Epithelial cell of prostate (primary cell): ENCODE results near the gene GOLGA1.
"Not testable (repeated sequence)": the region's sequence is repeated elsewhere in the genome, so short reads cannot be mapped to it uniquely, and the experiment has no call there.

Source experiments
- DNase-seq: peaks from one replicate; pipeline ENCODE4 v3.0.0-alpha.2; 2011; ENCODE audit warnings: low read depth, low spot score
- H3K27ac ChIP-seq: fragments of 450-650 bp; 2 replicates; pipeline ENCODE4 v1.5.1; 2017; ENCODE audit warnings: mild to moderate bottlenecking

Gene GOLGA1

DNA sequence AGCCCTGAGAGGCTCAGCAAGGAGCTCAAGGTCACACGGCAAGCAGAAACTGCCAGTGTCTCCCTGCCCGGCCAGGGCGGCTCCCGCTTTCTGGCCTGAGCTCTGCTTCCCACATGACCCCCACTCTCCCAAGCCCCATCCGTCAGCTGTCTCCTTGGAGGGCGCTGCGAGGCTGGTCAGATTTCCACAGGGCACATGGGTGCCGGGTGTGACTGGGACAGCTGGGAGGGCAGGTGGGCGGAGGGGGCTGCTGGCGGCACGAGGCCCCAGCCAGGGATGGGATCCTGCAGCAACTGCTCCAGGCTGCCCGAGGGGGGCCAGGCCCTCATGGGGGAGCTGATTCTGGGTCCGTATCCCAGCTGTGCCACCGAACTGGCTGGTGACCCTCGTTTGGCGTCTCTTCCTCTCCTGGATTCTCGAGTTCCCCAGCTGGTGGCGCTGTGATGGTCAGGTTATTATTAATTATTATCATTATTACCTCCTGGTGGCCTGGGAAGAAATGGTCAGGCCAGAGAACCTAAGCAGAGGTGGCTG is 100.5 kb downstream of the GOLGA1 start:
- H3K27ac ChIP-seq = no peak overlapping the region
- DNase-seq = no peak

DNA sequence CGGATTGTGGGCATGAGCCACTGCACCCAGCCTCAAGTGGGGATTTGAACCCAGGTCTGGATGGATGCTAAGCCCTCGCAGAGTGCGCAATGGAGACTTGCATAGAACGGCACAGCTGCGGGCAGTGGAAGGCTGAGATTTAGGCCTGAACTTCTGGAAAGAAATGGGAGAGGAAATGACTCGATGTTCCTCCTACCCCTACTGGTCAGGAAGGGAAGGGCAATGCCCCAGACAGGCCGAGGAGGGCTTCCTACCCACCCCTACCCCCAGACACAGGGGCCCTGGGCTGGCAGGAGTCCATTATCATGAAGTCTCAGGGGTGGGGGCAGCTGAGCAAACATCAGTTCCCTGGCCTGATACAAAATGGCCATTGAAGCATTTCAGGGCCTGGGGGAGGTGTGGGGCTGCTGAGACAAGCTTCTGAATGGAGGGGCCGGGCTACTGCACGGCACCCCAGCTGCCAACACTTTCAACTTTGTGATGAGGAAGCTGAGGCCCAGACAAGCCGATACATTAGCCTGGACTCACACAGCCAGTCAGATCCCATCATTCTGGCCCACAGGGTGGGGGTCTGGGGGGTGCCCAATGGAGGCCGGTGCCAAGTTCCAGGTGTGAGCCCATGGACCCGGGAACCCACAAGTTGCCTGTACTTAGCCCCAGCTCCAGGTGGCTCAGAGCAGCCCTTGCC is 101.1 kb downstream of the GOLGA1 start:
- no peak overlapping the region for H3K27ac ChIP-seq
- DNase-seq = no peak

DNA sequence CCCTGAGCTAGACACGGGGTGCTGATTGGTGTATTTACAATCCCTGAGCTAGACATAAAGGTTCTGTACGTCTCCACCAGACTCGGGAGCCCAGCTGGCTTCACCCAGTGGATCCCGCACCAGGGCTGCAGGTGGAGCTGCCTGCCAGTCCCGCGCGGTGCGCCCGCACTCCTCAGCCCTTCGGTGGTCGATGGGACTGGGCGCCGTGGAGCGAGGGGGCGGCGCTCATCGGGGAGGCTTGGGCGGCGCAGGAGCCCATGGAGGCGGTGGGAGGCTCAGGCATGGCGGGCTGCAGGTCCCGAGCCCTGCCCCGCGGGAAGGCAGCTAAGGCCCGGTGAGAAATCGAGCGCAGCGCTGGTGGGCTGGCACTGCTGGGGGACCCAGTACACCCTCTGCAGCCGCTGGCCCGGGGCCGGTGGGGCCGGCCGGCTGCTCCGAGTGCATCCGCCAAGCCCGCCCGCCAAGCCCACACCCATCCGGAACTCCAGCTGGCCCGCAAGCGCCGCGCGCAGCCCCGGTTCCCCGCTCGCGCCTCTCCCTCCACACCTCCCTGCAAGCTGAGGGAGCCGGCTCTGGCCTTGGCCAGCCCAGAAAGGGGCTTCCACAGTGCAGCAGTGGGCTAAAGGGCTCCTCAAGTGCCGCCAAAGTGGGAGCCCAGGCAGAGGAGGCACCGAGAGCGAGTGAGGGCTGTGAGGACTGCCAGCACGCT is 102.2 kb downstream of the GOLGA1 start:
- DNase-seq, H3K27ac ChIP-seq: not testable (repeated sequence)

DNA sequence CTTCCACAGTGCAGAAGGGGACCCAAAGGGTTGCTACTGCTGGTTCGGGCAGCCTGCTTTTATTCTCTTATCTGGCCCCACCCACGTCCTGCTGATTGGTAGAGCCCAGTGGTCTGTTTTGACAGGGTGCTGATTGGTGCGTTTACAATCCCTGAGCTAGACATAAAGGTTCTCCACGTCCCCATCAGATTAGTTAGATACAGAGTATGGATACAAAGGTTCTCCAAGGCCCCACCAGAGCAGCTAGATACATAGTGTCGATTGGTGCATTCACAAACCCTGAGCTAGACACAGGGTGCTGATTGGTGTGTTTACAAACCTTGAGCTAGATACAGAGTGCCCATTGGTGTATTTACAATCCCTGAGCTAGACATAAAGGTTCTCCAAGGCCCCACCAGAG is 102.8 kb downstream of the GOLGA1 start:
- not testable (repeated sequence) for DNase-seq, H3K27ac ChIP-seq

DNA sequence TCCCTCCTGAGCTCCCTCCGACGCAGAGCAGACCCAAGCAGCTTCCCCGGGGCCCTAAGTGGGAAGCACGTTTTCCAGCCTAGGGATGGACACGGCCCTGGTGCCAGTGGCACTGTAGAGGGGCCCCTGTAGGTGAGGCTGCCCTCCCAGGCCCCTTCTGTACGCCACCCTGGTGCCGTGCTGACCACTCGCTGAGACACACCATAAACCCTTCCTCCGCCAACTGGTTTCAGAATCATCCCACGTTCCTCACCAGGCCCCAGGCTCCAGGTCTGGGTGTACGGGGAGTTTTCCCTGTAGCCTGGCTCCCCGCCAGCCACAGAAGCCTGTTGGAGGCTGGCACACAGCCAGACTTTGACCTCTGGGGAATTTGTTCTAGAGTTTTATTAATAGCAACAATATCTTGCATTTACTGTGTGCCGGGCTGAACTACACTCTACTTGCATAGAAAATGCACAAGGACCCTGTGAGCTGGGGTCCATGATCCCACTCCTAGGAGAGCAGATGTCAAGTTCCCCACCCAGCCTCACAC is 105.8 kb downstream of the GOLGA1 start:
- no peak for DNase-seq
- no peak overlapping the region for H3K27ac ChIP-seq

DNA sequence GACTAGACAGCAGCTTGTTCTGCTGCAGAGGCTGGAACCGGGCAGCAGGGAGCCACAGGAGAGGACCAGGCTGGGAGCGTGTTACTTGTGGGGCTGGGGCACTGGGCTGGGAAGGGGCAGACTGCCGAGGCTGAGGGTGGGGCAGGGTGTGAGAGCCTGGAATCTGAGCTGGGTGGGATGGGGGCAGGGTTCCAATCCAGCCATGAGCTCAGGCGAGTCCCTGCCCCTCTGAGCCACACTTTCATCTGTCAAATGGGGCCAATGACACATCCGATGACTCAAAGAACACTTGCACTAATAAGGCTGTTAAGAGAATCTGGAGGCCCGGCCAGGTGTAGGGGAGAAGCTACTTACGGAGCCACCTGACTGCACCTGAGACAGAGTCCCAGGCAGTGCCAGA is 106.3 kb downstream of the GOLGA1 start:
- H3K27ac ChIP-seq = no peak overlapping the region
- peak; percentile 83 for DNase-seq

DNA sequence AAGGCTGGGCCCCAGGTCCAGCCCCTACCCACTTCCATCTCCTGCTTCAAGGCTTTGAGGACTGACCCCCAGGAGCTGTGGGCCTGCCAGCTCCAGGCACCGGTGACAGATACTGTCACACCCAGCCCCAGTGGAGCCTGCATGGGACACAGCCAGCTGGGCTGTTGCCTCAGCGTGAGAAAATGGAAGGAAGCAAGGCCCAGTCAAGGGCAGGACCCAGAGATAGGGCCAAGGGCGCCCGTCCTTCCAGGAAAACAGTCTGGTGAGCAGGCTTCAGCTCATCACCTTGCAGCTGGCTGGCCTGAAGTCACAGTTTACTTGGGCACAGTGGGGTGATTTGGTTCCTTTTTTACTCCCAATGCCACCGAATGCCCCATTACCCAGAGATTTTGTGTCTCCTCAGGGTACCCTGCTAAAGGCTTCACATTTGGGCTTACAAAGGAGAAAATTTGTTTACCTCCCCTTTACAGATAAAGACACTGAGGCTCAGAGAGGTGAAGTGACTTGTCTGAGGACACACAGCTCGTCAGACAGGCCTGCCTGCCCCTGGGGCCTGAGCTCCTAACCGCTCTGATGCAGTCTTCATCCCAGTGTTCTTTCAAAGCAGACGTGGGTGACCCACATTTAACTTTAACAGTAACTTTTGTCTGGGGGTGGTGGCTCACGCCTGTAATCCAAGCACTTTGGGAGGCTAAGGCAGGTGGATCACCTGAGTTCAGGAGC is 109.1 kb downstream of the GOLGA1 start:
- no peak overlapping the region for H3K27ac ChIP-seq
- DNase-seq = no peak

DNA sequence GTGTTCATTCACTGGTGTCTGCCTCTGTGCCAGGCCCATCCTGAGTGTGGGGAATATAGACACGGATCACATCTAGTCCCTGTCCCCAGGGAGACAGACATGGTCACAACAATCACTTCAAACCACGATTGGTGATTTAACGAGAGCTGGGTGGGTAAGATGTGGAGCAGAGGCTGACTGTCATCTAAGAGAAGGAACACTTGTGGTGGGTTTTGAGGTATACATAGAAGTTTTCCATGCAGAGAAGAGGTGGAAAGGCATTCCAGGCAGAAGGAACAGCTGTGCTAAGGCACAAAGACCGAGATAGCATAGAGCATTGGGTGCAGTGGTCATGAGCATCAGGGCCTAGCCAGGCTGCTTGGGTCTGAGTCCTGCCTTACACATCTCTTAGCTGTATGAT is 110.3 kb downstream of the GOLGA1 start:
- no peak for DNase-seq
- no peak overlapping the region for H3K27ac ChIP-seq

DNA sequence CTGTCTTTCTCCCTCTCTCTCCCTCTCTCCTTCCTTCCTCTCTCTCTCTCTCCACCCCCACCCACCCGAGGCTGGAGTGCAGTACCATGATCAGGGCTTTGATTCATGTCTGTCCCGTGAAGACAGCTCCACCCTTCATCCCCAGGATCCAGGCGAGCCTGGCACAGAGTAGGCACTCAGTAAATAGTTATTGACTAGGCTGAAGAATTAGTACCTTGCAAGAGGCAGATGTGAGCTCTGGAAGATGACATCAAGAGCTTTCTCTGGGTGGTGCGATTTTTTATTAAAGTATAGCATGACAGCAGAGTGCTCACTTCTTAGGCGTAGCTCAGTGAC is 111.6 kb downstream of the GOLGA1 start:
- no peak for DNase-seq
- H3K27ac ChIP-seq = no peak overlapping the region

DNA sequence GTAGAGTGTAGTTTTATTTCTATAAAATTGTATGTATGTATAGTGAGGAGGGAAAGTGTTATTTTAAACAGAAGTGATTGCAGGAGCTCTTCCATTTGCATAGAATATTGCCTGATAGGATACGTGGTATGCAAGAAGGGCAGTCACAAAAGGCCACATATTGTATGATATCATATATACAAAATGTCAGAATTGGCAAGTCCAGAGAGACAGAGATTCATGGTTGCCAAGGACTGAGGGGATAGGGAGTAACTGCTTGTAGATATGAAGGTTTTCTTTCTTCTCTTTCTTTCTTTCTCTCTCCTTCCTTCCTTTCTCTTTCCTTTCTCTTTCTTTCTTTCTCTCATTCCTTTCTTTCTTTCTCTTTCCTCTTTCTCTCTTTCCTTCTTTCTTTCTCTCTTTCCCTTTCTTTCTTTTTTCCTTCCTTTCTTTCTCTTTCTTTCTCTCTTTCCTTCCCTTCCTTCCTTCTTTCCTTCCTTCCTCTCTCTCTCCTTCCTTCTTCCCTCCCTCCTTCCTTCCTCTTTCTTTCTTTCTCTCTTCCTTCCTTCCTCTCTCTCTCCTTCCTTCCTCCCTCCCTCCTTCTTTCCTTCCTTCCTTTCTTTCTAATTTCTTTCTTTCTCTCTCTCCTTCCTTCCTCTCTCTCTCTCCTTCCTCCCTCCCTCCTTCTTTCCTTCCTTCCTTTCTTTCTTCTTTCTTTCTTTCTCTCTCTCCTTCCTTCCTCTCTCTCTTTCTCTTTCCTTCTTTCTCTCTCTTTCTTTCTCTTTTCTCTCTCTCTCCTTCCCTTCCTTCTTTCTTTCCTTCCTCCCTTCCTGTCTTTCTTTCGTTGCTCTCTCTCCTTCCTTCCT is 112.2 kb downstream of the GOLGA1 start:
- no peak overlapping the region for H3K27ac ChIP-seq
- no peak for DNase-seq
